Fibroblast of lung (primary cell): ENCODE measurements around the gene SHFL. TPM values are rescaled to one million over a fixed set of nuclear protein-coding genes. Genes with fewer than 3 reads are reported as not detected.

Source experiments
- DNase-seq, 2 donors: peaks; one replicate each; pipeline versions ENCODE4 v3.0.0 to v3.0.0-alpha.2; 2010; ENCODE audit warnings: low read depth in 2 of 2
- H2AFZ ChIP-seq: 2 replicates; pipeline ENCODE4 v1.5.1; 2012; ENCODE audit warnings: low read length, control low read depth, inconsistent platforms
- H3K27ac ChIP-seq: 2 replicates; pipeline ENCODE4 v1.5.1; 2011; ENCODE audit warnings: low read length, control low read depth; ENCODE audit not compliant: insufficient read depth
- H3K27me3 ChIP-seq: 2 replicates; pipeline ENCODE4 v1.5.1; 2011; ENCODE audit warnings: mild to moderate bottlenecking, low read length; ENCODE audit not compliant: control insufficient read depth, insufficient read depth
- H3K36me3 ChIP-seq: 2 replicates; pipeline ENCODE4 v1.5.1; 2011; ENCODE audit warnings: low read length; ENCODE audit not compliant: control insufficient read depth, insufficient read depth
- H3K4me1 ChIP-seq: 2 replicates; pipeline ENCODE4 v1.5.1; 2011; ENCODE audit warnings: low read length; ENCODE audit not compliant: control insufficient read depth, insufficient read depth; ENCODE audit errors: extremely low read depth
- H3K4me2 ChIP-seq: 2 replicates; pipeline ENCODE4 v1.5.1; 2011; ENCODE audit warnings: low read length, control low read depth; ENCODE audit not compliant: insufficient read depth; ENCODE audit errors: extremely low read depth
- H3K4me3 ChIP-seq, 4 experiments: fragments of 200-600 bp in 1 of 4; sonication (generic) in 1 of 4; replicated peaks in 1 of 4; 2 replicates each; pipeline ENCODE4 v1.5.1; 2011 to 2016; ENCODE audit warnings: low read length in 4 of 4, low read depth in 3 of 4, mild to moderate bottlenecking in 3 of 4, control low read depth in 2 of 4, inconsistent platforms in 1 of 4, mixed read lengths in 1 of 4; ENCODE audit not compliant: insufficient read depth in 1 of 4; ENCODE audit errors: control extremely low read depth in 1 of 4
- H3K79me2 ChIP-seq: 2 replicates; pipeline ENCODE4 v1.5.1; 2012; ENCODE audit warnings: mild to moderate bottlenecking, low read length, inconsistent platforms; ENCODE audit not compliant: control insufficient read depth, insufficient read depth
- H3K9ac ChIP-seq: 2 replicates; pipeline ENCODE4 v1.5.1; 2011; ENCODE audit warnings: mild to moderate bottlenecking, low read length, control low read depth; ENCODE audit not compliant: insufficient read depth
- H3K9me3 ChIP-seq: 2 replicates; pipeline ENCODE4 v1.5.1; 2012; ENCODE audit warnings: low read depth, low read length; ENCODE audit not compliant: control insufficient read depth, insufficient read depth
- H4K20me1 ChIP-seq: 2 replicates; pipeline ENCODE4 v1.5.1; 2011; ENCODE audit warnings: low read length; ENCODE audit not compliant: control insufficient read depth, insufficient read depth; ENCODE audit errors: extremely low read depth
- EZH2 ChIP-seq: IDR thresholded peaks from 2 replicates; pipeline ENCODE4 v1.5.1; 2012; ENCODE audit warnings: low read length, control low read depth, mild to moderate bottlenecking; ENCODE audit errors: missing control alignments
- polyA plus RNA-seq, 2 donors: library from polyadenylated mRNA; depleted of rRNA in 1 of 2; stranded (reverse) in 1 of 2; unstranded in 1 of 2; fragments of >200 nt; gene quantifications; 2 replicates each; pipeline ENCODE4 v1.2.1, GENCODE V29; 2011 to 2012; ENCODE audit warnings: missing spikeins in 1 of 2
- total RNA-seq: library from RNA; depleted of rRNA; stranded (reverse); fragments of >200 nt; gene quantifications from 2 replicates; pipeline ENCODE4 v1.2.1, GENCODE V29; 2014
- TF ChIP-seq, protein P1 (sequence below), 2 donors: IDR thresholded peaks in 1 of 2; conservative IDR thresholded peaks in 1 of 2; 1 replicate in 1 of 2; 2 replicates in 1 of 2; pipeline ENCODE4 v1.5.1; 2011 to 2012; ENCODE audit warnings: low read length in 2 of 2, control low read depth in 1 of 2, inconsistent platforms in 1 of 2, low read depth in 1 of 2, mild to moderate bottlenecking in 1 of 2

Gene SHFL
- total and polyA plus RNA-seq, 2 donors (not counting 1 experiment from before 2014, with no cell fraction given): 29.0 to 29.4 TPM

DNA sequence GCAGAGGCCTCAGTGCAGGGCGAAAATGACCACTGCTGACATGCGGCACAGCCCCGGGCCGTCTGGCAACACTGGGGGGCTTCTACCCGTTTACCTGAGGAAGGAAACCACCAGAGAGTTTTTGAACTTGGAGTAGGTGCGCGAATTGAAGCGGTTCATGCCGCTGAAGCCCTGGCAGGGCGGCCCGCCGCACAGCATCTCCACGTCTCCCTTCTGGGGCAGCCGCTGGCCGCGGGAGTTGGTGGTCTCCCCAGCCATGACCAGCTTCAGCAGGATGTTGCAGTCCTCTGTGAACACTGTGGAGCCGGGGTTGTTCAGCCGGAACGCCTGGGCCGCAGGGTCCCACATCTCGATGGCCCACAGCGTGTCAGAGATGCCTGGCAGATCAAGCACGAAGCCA lies 53.8 kb downstream of the SHFL start:
- H3K4me1 ChIP-seq: no peaks in the 10 kb centered on the region
- TF ChIP-seq EZH2: no peak
- TF ChIP-seq, protein P1, sequence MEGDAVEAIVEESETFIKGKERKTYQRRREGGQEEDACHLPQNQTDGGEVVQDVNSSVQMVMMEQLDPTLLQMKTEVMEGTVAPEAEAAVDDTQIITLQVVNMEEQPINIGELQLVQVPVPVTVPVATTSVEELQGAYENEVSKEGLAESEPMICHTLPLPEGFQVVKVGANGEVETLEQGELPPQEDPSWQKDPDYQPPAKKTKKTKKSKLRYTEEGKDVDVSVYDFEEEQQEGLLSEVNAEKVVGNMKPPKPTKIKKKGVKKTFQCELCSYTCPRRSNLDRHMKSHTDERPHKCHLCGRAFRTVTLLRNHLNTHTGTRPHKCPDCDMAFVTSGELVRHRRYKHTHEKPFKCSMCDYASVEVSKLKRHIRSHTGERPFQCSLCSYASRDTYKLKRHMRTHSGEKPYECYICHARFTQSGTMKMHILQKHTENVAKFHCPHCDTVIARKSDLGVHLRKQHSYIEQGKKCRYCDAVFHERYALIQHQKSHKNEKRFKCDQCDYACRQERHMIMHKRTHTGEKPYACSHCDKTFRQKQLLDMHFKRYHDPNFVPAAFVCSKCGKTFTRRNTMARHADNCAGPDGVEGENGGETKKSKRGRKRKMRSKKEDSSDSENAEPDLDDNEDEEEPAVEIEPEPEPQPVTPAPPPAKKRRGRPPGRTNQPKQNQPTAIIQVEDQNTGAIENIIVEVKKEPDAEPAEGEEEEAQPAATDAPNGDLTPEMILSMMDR (conservative IDR thresholded peaks at IDR 0.05 in 1 of 2, IDR thresholded peaks at IDR 0.05 in 1 of 2; ENCODE audit: low read depth in 1 of 2, low read length in 2 of 2): no peak
- no peaks in the 10 kb centered on the region for H3K79me2 ChIP-seq
- H4K20me1 ChIP-seq: no peaks in the 10 kb centered on the region
- no peaks in the 10 kb centered on the region for H3K27me3 ChIP-seq
- no peak overlapping the region for H2AFZ ChIP-seq
- no peak overlapping the region for H3K4me2 ChIP-seq
- DNase-seq: no peak
- no peaks in the 10 kb centered on the region for H3K9me3 ChIP-seq
- no peak overlapping the region for H3K27ac ChIP-seq
- H3K9ac ChIP-seq: no peak overlapping the region
- H3K36me3 ChIP-seq: peaks cover 58% of the 10 kb centered on the region
- no peak overlapping the region for H3K4me3 ChIP-seq

DNA sequence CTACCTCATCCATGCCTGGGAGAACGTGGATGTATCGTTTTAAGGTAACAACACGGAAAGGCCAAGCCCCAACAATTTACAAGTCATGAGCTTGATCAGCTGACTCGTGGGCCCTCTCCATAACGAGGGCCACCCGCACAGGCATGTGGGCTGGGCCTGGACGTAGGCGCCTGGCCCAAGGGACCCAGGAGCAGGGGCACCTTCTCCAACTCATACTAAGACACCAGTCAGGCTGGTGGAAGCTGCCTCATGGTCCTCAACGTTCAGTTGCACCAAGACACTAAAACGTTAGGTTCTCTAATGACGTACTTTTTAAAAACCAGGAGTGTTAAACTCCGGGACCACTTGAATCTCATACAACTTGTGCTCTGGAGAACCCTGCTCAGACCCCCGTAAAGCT lies 55.4 kb downstream of the SHFL start:
- no peak for DNase-seq
- Histone ChIP-seq H3K36me3 (peaks cover 55% of the 10 kb centered on the region), H3K4me1 (no peaks in the 10 kb centered on the region), H3K4me3 (no peak overlapping the region), H4K20me1 (no peaks in the 10 kb centered on the region), H3K27me3 (no peaks in the 10 kb centered on the region), H3K9me3 (no peaks in the 10 kb centered on the region), H3K79me2 (no peaks in the 10 kb centered on the region), H3K9ac (no peak overlapping the region), H3K27ac (no peak overlapping the region), H2AFZ (no peak overlapping the region), H3K4me2 (no peak overlapping the region)
- TF ChIP-seq EZH2: no peak
- TF ChIP-seq, protein P1 (conservative IDR thresholded peaks at IDR 0.05 in 1 of 2, IDR thresholded peaks at IDR 0.05 in 1 of 2; ENCODE audit: low read depth in 1 of 2, low read length in 2 of 2): no peak

GRCh38 chr19:10141973-10142372 lies 55.9 kb downstream of the SHFL start:
- Histone ChIP-seq H3K9ac (no peak overlapping the region), H3K27ac (no peak overlapping the region), H3K4me3 (no peak overlapping the region), H3K36me3 (peaks cover 52% of the 10 kb centered on the region), H4K20me1 (no peaks in the 10 kb centered on the region), H3K79me2 (no peaks in the 10 kb centered on the region), H3K27me3 (no peaks in the 10 kb centered on the region), H3K4me2 (no peak overlapping the region), H3K9me3 (no peaks in the 10 kb centered on the region), H3K4me1 (no peaks in the 10 kb centered on the region), H2AFZ (no peak overlapping the region)
- no peak for DNase-seq
- TF ChIP-seq, protein P1 (conservative IDR thresholded peaks at IDR 0.05 in 1 of 2, IDR thresholded peaks at IDR 0.05 in 1 of 2; ENCODE audit: low read depth in 1 of 2, low read length in 2 of 2): no peak
- no peak for TF ChIP-seq EZH2

Other genes with a start within 250 kb of the SHFL start
- 0.66 and 1.0 TPM in 2 replicates for gene OLFM2, start 149.8 kb upstream of the SHFL start, total RNA-seq
- 0.15 and 11.6 TPM in 2 replicates for gene OLFM2, start 149.8 kb upstream of the SHFL start, polyA plus RNA-seq
- 0.77 and 1.2 TPM in 2 replicates for gene COL5A3, start 75.8 kb upstream of the SHFL start, total RNA-seq
- 0.56 and 33.7 TPM in 2 replicates for gene COL5A3, start 75.8 kb upstream of the SHFL start, polyA plus RNA-seq
- not detected in 2 replicates for gene RDH8, start 72.8 kb upstream of the SHFL start, total RNA-seq
- gene RDH8, start 72.8 kb upstream of the SHFL start, polyA plus RNA-seq: 0.06 TPM in 1 of 2 replicates, not detected in the other
- 0.26 and 0.33 TPM in 2 replicates for gene ANGPTL6, start 16.4 kb downstream of the SHFL start, total RNA-seq
- 0.12 and 0.14 TPM in 2 replicates for gene ANGPTL6, start 16.4 kb downstream of the SHFL start, polyA plus RNA-seq
- gene PPAN, start 20.0 kb downstream of the SHFL start, total RNA-seq: 22.6 and 26.5 TPM in 2 replicates
- 15.3 and 19.7 TPM in 2 replicates for gene PPAN, start 20.0 kb downstream of the SHFL start, polyA plus RNA-seq
- gene P2RY11, start 25.4 kb downstream of the SHFL start, total RNA-seq: 2.6 and 3.3 TPM in 2 replicates
- gene P2RY11, start 25.4 kb downstream of the SHFL start, polyA plus RNA-seq: 0.68 and 0.88 TPM in 2 replicates
- gene EIF3G, start 33.6 kb downstream of the SHFL start, total RNA-seq: 296 and 385 TPM in 2 replicates
- 169 and 236 TPM in 2 replicates for gene EIF3G, start 33.6 kb downstream of the SHFL start, polyA plus RNA-seq
- gene DNMT1, start 108.6 kb downstream of the SHFL start, total RNA-seq: 22.6 and 33.7 TPM in 2 replicates
- 36.7 and 88.4 TPM in 2 replicates for gene DNMT1, start 108.6 kb downstream of the SHFL start, polyA plus RNA-seq
- gene S1PR2, start 145.0 kb downstream of the SHFL start, total RNA-seq: 25.9 and 39.3 TPM in 2 replicates
- 29.6 and 30.4 TPM in 2 replicates for gene S1PR2, start 145.0 kb downstream of the SHFL start, polyA plus RNA-seq
- gene MRPL4, start 165.9 kb downstream of the SHFL start, total RNA-seq: 16.7 and 17.2 TPM in 2 replicates
- gene MRPL4, start 165.9 kb downstream of the SHFL start, polyA plus RNA-seq: 25.7 and 40.4 TPM in 2 replicates
- gene ICAM1, start 184.8 kb downstream of the SHFL start, total RNA-seq: 8.9 and 15.9 TPM in 2 replicates
- gene ICAM1, start 184.8 kb downstream of the SHFL start, polyA plus RNA-seq: 6.9 and 15.2 TPM in 2 replicates
- 1.8 and 4.1 TPM in 2 replicates for gene ICAM4, start 200.6 kb downstream of the SHFL start, total RNA-seq
- 0.42 and 0.58 TPM in 2 replicates for gene ICAM4, start 200.6 kb downstream of the SHFL start, polyA plus RNA-seq
- gene ICAM5, start 203.6 kb downstream of the SHFL start, total RNA-seq: 1.8 and 2.5 TPM in 2 replicates
- 0.47 and 0.55 TPM in 2 replicates for gene ICAM5, start 203.6 kb downstream of the SHFL start, polyA plus RNA-seq
- gene ZGLP1, start 223.5 kb downstream of the SHFL start, total RNA-seq: 0.51 and 0.66 TPM in 2 replicates
- 0.35 TPM in 2 replicates for gene ZGLP1, start 223.5 kb downstream of the SHFL start, polyA plus RNA-seq
- gene FDX2, start 229.7 kb downstream of the SHFL start, total RNA-seq: 14.1 and 21.0 TPM in 2 replicates
- 14.0 and 20.8 TPM in 2 replicates for gene FDX2, start 229.7 kb downstream of the SHFL start, polyA plus RNA-seq
- gene RAVER1, start 247.2 kb downstream of the SHFL start, total RNA-seq: 4.9 and 5.6 TPM in 2 replicates
- 2.3 and 4.3 TPM in 2 replicates for gene RAVER1, start 247.2 kb downstream of the SHFL start, polyA plus RNA-seq